Parathyroid adenoma (tissue), 2 donors: ENCODE results near the gene TTC39A.

Experiments
- H2AFZ ChIP-seq: fragments of 300-600 bp; sonication (generic); one replicate; pipeline ENCODE4 v1.7.0; 2017; ENCODE audit warnings: antibody characterized with exemption, mild to moderate bottlenecking
- H3K27ac ChIP-seq: fragments of 300-600 bp; sonication (generic); one replicate; pipeline ENCODE4 v1.7.0; 2017
- H3K27me3 ChIP-seq: fragments of 300-600 bp; sonication (generic); one replicate; pipeline ENCODE4 v1.7.0; 2017; ENCODE audit warnings: low read length; ENCODE audit not compliant: control insufficient read depth, insufficient read depth
- H3K36me3 ChIP-seq: fragments of 300-600 bp; sonication (generic); one replicate; pipeline ENCODE4 v1.7.0; 2017; ENCODE audit warnings: low read length; ENCODE audit not compliant: control insufficient read depth, insufficient read depth
- H3K4me1 ChIP-seq: fragments of 300-600 bp; sonication (generic); one replicate; pipeline ENCODE4 v1.7.0; 2017; ENCODE audit warnings: control low read depth
- H3K4me2 ChIP-seq: fragments of 300-600 bp; sonication (generic); one replicate; pipeline ENCODE4 v1.7.0; 2017; ENCODE audit warnings: low read length
- H3K4me3 ChIP-seq: fragments of 300-600 bp; sonication (generic); one replicate; pipeline ENCODE4 v1.7.0; 2017; ENCODE audit warnings: low read depth, low read length
- H3K79me2 ChIP-seq: fragments of 300-600 bp; sonication (generic); one replicate; pipeline ENCODE4 v1.7.0; 2017; ENCODE audit warnings: control low read depth
- H3K9ac ChIP-seq: fragments of 300-600 bp; sonication (generic); one replicate; pipeline ENCODE4 v1.7.0; 2017; ENCODE audit warnings: mild to moderate bottlenecking
- H3K9me3 ChIP-seq: fragments of 300-600 bp; sonication (generic); one replicate; pipeline ENCODE4 v1.7.0; 2017; ENCODE audit warnings: low read length; ENCODE audit not compliant: control insufficient read depth
- TF ChIP-seq, protein P1 (sequence below): fragments of 300-600 bp; sonication (generic); IDR thresholded peaks from one replicate; pipeline ENCODE4 v1.7.0; 2017; ENCODE audit warnings: antibody characterized with exemption, mild to moderate bottlenecking
- donor health status: primary hyperparathyroidism.

Gene TTC39A

DNA sequence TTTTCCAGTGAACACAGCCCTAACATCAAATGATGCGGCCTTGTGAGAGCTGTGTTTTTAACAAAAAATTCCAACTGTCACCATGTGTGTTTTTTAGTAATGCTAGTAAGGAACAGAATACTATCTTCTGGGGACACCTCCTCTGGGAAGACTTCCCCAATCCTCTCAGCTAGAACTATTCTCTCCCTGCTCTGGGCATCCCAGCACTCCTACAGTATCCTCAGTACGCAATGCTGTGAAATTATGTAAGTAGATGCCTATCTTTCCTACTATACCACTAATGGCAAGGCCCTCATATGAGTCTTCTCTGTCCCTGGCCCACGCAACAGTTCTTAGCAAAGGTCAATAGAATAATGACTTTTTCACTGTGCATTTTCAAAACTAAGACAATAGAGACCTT, 19.5 kb upstream of the TTC39A start:
- peaks cover 2% of the 10 kb centered on the region for H3K4me1 ChIP-seq
- H3K27ac ChIP-seq = no peak overlapping the region
- no peaks in the 10 kb centered on the region for H3K79me2 ChIP-seq
- no peak overlapping the region for H3K9ac ChIP-seq
- H3K36me3 ChIP-seq = no peaks in the 10 kb centered on the region
- TF ChIP-seq, protein P1, sequence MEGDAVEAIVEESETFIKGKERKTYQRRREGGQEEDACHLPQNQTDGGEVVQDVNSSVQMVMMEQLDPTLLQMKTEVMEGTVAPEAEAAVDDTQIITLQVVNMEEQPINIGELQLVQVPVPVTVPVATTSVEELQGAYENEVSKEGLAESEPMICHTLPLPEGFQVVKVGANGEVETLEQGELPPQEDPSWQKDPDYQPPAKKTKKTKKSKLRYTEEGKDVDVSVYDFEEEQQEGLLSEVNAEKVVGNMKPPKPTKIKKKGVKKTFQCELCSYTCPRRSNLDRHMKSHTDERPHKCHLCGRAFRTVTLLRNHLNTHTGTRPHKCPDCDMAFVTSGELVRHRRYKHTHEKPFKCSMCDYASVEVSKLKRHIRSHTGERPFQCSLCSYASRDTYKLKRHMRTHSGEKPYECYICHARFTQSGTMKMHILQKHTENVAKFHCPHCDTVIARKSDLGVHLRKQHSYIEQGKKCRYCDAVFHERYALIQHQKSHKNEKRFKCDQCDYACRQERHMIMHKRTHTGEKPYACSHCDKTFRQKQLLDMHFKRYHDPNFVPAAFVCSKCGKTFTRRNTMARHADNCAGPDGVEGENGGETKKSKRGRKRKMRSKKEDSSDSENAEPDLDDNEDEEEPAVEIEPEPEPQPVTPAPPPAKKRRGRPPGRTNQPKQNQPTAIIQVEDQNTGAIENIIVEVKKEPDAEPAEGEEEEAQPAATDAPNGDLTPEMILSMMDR = no peak
- no peak overlapping the region for H3K4me3 ChIP-seq
- H2AFZ ChIP-seq = no peak overlapping the region
- H3K9me3 ChIP-seq = no peaks in the 10 kb centered on the region
- no peak overlapping the region for H3K4me2 ChIP-seq
- no peaks in the 10 kb centered on the region for H3K27me3 ChIP-seq

- Histone ChIP-seq H3K27me3 (no peaks in the 10 kb centered on the region), H3K9me3 (no peaks in the 10 kb centered on the region), H3K9ac (no peak overlapping the region), H3K79me2 (no peaks in the 10 kb centered on the region), H3K27ac (no peak overlapping the region), H3K36me3 (no peaks in the 10 kb centered on the region), H3K4me1 (peaks cover 2% of the 10 kb centered on the region), H2AFZ (no peak overlapping the region), H3K4me3 (no peak overlapping the region), H3K4me2 (no peak overlapping the region)
- TF ChIP-seq, protein P1 = no peak
Measured at GRCh38 chr1:51348147-51348527, 17.8 kb upstream of the TTC39A start.

DNA sequence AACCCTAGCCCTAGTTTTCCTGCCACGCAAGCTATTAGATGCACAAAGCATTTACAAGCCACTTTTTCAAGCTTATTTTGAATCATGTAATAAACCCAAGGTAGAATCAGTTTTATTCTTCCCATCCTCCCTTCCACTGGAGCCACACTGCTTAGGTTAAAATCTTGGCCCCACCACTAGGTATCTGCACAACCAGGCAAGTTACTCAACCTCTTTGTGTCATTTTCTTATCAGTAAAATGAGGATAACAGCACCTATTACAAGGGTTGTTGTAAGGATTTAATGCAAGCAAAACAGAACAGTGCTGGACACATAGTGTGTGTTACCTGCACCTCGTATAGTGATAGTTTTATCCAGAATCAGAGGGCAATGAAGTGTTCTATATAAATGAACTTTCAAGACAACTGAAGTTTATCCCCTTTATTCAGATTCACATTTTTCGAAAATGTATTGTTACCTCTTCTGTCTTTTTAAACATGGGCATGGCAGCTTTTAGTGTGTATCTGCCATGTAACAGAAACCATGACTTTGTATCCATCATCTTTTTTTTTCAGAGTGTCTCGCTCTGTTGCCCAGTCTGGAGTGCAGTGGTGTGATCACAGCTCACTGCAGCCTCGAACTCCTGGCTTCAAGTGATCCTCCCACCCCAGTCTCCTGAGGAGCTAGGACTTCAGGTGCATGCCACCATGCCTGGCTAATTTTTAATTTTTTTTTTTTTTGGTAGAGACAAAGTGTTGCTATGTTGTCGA, 17.2 kb upstream of the TTC39A start:
- Histone ChIP-seq H3K27me3 (no peaks in the 10 kb centered on the region), H3K4me1 (peaks cover 2% of the 10 kb centered on the region)

DNA sequence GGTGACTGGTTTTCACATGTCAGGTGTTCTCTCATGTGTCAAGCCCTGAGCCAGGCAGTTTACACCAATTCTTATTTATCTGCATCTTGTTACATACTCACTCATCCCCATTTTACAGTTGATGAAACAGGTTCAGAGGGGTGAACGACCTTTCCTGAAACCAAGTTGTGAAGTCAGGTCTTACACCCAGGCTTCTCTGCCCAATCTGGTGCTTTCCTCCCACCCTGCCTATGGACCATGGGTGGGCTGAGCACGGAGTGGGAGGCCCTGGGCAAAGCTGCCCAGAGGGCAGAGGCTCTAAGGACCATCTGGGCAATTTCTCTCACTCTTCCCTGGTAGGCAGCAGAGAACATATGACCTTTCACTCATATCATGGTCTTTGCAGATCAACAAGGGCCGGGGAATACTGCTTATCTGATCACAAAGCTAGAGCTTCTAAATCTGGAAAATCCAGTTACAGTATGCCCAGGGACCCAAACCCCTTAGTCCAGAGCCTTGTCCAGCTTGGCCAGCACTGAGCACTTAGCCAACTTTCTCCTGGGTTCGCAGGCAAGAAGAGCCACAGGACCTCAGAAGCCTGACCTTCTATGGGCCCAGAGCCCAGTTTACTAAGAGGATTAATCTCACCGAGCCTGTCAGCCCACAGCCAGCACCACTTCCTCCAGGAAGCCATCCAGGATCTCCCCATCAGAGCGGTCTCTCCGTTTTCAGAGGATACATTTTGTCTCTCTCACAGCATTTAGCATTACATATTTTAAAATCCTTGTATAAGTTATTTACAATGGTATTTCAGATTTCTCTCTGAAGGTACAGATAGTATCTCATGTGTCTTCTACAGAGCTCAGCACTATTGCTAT, 16.0 kb upstream of the TTC39A start:
- Histone ChIP-seq H3K4me2 (no peak overlapping the region), H3K79me2 (no peaks in the 10 kb centered on the region), H2AFZ (no peak overlapping the region), H3K27ac (peak overlapping the region; percentile 24), H3K9ac (no peak overlapping the region), H3K9me3 (no peaks in the 10 kb centered on the region), H3K27me3 (no peaks in the 10 kb centered on the region), H3K4me1 (peaks cover 2% of the 10 kb centered on the region), H3K4me3 (no peak overlapping the region), H3K36me3 (no peaks in the 10 kb centered on the region)
- TF ChIP-seq, protein P1 = no peak

More for the DNA sequence above, 17.2 kb upstream of the TTC39A start:
- TF ChIP-seq, protein P1 = no peak
- Histone ChIP-seq H3K27ac (no peak overlapping the region), H3K79me2 (no peaks in the 10 kb centered on the region), H2AFZ (no peak overlapping the region), H3K4me2 (no peak overlapping the region), H3K9me3 (no peaks in the 10 kb centered on the region), H3K36me3 (no peaks in the 10 kb centered on the region), H3K9ac (no peak overlapping the region), H3K4me3 (no peak overlapping the region)
